B cell (primary cell): ENCODE measurements around the gene ZSCAN10. TPM values are rescaled to one million over a fixed set of nuclear protein-coding genes. Genes with fewer than 3 reads are reported as not detected.

Experiments
- ATAC-seq: fragments of 200-7000 bp; cut with Tn5 transposase; one replicate; pipeline ENCODE4 v1.10.0; 2021; ENCODE audit warnings: low read depth, mild to moderate bottlenecking, moderate number of reproducible peaks, moderate library complexity
- CTCF ChIA-PET: fragments of 350-600 bp; sonication (Branson Sonifier 250); formaldehyde crosslinking; loops from one replicate; lab custom pipeline; 2021; ENCODE audit warnings: antibody characterized with exemption, inconsistent platforms; lab: Charles Lee
- POLR2A ChIA-PET: fragments of 350-600 bp; sonication (Branson Sonifier 250); formaldehyde crosslinking; loops from one replicate; lab custom pipeline; 2021; ENCODE audit warnings: antibody characterized with exemption; lab: Charles Lee
- DNase-seq: peaks from one replicate; pipeline ENCODE4 v3.0.0; 2013
- H2AFZ ChIP-seq: 2 replicates; pipeline ENCODE4 v1.6.1; 2012; ENCODE audit warnings: mild to moderate bottlenecking, low read depth, low read length; ENCODE audit not compliant: insufficient read depth, poor library complexity, severe bottlenecking
- H3K27ac ChIP-seq, 2 donors: 1 replicate in 1 of 2; 2 replicates in 1 of 2; pipeline ENCODE4 v1.5.1; 2012 to 2013; ENCODE audit warnings: low read length in 2 of 2, mild to moderate bottlenecking in 2 of 2, moderate library complexity in 1 of 2
- H3K27me3 ChIP-seq, 4 experiments: fragments of 200-600 bp in 1 of 4; sonication (generic) in 1 of 4; replicated peaks in 1 of 4; 1 replicate in 2 of 4; 2 replicates in 2 of 4; pipeline versions ENCODE4 v1.6.1 to v1.7.0; 2013 to 2016; ENCODE audit warnings: low read length in 3 of 4, mild to moderate bottlenecking in 2 of 4, mixed read lengths in 1 of 4, moderate library complexity in 1 of 4; ENCODE audit not compliant: insufficient read depth in 4 of 4, control insufficient read depth in 3 of 4; ENCODE audit errors: control extremely low read depth in 1 of 4
- H3K36me3 ChIP-seq, 2 experiments: replicated peaks in 1 of 2; 1 replicate in 1 of 2; 2 replicates in 1 of 2; pipeline versions ENCODE4 v1.6.1 to v1.7.1; 2013; ENCODE audit warnings: low read length in 1 of 2; ENCODE audit not compliant: insufficient read depth in 2 of 2, control insufficient read depth in 1 of 2; ENCODE audit errors: control extremely low read depth in 1 of 2, extremely low read depth in 1 of 2
- H3K4me1 ChIP-seq, 2 donors: fragments of 200-600 bp in 1 of 2; sonication (generic) in 1 of 2; 1 replicate in 1 of 2; 2 replicates in 1 of 2; pipeline versions ENCODE4 v1.5.1 to v1.6.1; 2013 to 2017; ENCODE audit warnings: low read length in 2 of 2; ENCODE audit not compliant: control insufficient read depth in 2 of 2, insufficient read depth in 2 of 2
- H3K4me2 ChIP-seq: replicated peaks from 2 replicates; pipeline ENCODE3; 2012; ENCODE audit warnings: mild to moderate bottlenecking, low read depth, low read length; ENCODE audit not compliant: poor library complexity, severe bottlenecking
- H3K4me3 ChIP-seq, 5 experiments: fragments of 200-600 bp in 1 of 5; sonication (generic) in 1 of 5; 1 replicate in 3 of 5; 2 replicates in 2 of 5; pipeline versions ENCODE4 v1.5.1 to v1.7.0; 2011 to 2016; ENCODE audit warnings: low read length in 4 of 5, mild to moderate bottlenecking in 4 of 5, low read depth in 2 of 5, control low read depth in 1 of 5, moderate library complexity in 1 of 5; ENCODE audit not compliant: insufficient read depth in 1 of 5; ENCODE audit errors: control extremely low read depth in 1 of 5, extremely low read depth in 1 of 5
- H3K79me2 ChIP-seq: fragments of 200-600 bp; sonication (generic); one replicate; pipeline ENCODE4 v1.6.0; 2016; ENCODE audit warnings: low read length; ENCODE audit not compliant: control insufficient read depth, insufficient read depth
- H3K9ac ChIP-seq: fragments of 200-600 bp; sonication (generic); 2 replicates; pipeline ENCODE4 v1.6.1; 2017; ENCODE audit warnings: mild to moderate bottlenecking, low read length, moderate library complexity
- H3K9me3 ChIP-seq, 3 donors: one replicate each; pipeline versions ENCODE4 v1.6.1 to v1.7.1; 2013; ENCODE audit warnings: low read length in 2 of 3; ENCODE audit not compliant: control insufficient read depth in 2 of 3, insufficient read depth in 1 of 3; ENCODE audit errors: control extremely low read depth in 1 of 3
- H4K20me1 ChIP-seq: 2 replicates; pipeline ENCODE4 v1.6.0; 2012; ENCODE audit warnings: mild to moderate bottlenecking, low read length; ENCODE audit not compliant: insufficient read depth, control insufficient read depth, poor library complexity, severe bottlenecking
- H3K27ac Mint-ChIP-seq: one replicate; pipeline ENCODE4 v1.8.0; 2021; ENCODE audit warnings: mixed read lengths
- H3K27me3 Mint-ChIP-seq: one replicate; pipeline ENCODE4 v1.8.0; 2021; ENCODE audit warnings: mixed read lengths
- H3K4me1 Mint-ChIP-seq: one replicate; pipeline ENCODE4 v1.8.0; 2021; ENCODE audit warnings: mixed read lengths
- H3K4me3 Mint-ChIP-seq: one replicate; pipeline ENCODE4 v1.8.0; 2021; ENCODE audit warnings: mixed read lengths
- H3K9me3 Mint-ChIP-seq: one replicate; pipeline ENCODE4 v1.8.0; 2022; ENCODE audit warnings: mixed read lengths; ENCODE audit not compliant: insufficient read depth
- CTCF ChIP-seq: fragments of 200-600 bp; IDR thresholded peaks from one replicate; pipeline ENCODE4 v1.8.0; 2022; ENCODE audit warnings: antibody characterized with exemption, mild to moderate bottlenecking
- EZH2 ChIP-seq: IDR thresholded peaks from 2 replicates; pipeline ENCODE4 v1.6.1; 2012; ENCODE audit warnings: borderline replicate concordance, low read depth, mild to moderate bottlenecking, moderate library complexity, low read length; ENCODE audit not compliant: insufficient read depth, poor library complexity, severe bottlenecking
- WGBS: methylation state at CpG from one replicate; pipeline ENCODE4 v1.1.5; 2013; ENCODE audit warnings: missing lambda C conversion rate; ENCODE audit not compliant: insufficient coverage; 5-methylcytosine and 5-hydroxymethylcytosine counted together
- intact Hi-C: fragments of 100-400 bp; cut with micrococcal nuclease; formaldehyde crosslinking; loops from one replicate; pipeline ENCODE4 v1.10.0; 2022
- polyA plus RNA-seq: library from polyadenylated mRNA; depleted of rRNA; stranded (reverse); fragments of >200 nt; gene quantifications from 2 replicates; pipeline ENCODE4 v1.2.3, GENCODE V29; 2012
- total RNA-seq, 2 donors: library from RNA; stranded (reverse); fragments of 120-200 nt in 1 of 2; gene quantifications; 1 replicate in 1 of 2; 2 replicates in 1 of 2; pipeline versions ENCODE4 v1.2.3 to v1.2.4, GENCODE V29; 2013 to 2022

ZSCAN10 gene
- total and polyA plus RNA-seq, 2 donors (not counting 1 experiment from before 2014, with no cell fraction given) = not detected

GRCh38 chr16:3127745-3128144 is 28.7 kb upstream of the ZSCAN10 start:
- peak overlapping the region; percentile 41 for H3K27ac Mint-ChIP-seq
- Histone ChIP-seq H3K4me1 (peaks cover 24 to 38% of the 10 kb centered on the region in 2 donors), H3K9ac (no peak overlapping the region), H3K79me2 (peaks cover 42% of the 10 kb centered on the region), H3K27ac (no peak overlapping the region), H3K27me3 (no peaks in the 10 kb centered on the region), H3K36me3 (peaks cover 0 to 2% of the 10 kb centered on the region in 2 experiments), H4K20me1 (no peaks in the 10 kb centered on the region), H3K9me3 (no peaks in the 10 kb centered on the region), H3K4me2 (no peak overlapping the region), H2AFZ (no peak overlapping the region), H3K4me3 (no peak overlapping the region)
- peaks cover 40% of the 10 kb centered on the region for H3K4me1 Mint-ChIP-seq
- ATAC-seq (no peak), DNase-seq (no peak)
- ChIA-PET POLR2A (interaction anchor here (0.5 kb wide), 1 partner anchor 31 kb away, joined by 9 read pairs; no protein-coding TSS in a partner anchor), CTCF (interaction anchor here (2.4 to 11.8 kb wide), 8 partner anchors 10 to 97 kb away, joined by 10 to 238 read pairs (median 40); partner anchors contain the start of genes IL32 and ZSCAN10)
- 93% methylated on average over 6 of the region's 6 CpGs for WGBS
- TF ChIP-seq EZH2 = no peak
- no peak for TF ChIP-seq CTCF
- peak overlapping the region; percentile 45 for H3K4me3 Mint-ChIP-seq
- H3K27me3 Mint-ChIP-seq = no peaks in the 10 kb centered on the region
- H3K9me3 Mint-ChIP-seq = no peaks in the 10 kb centered on the region
- intact Hi-C loops = no loop called here
